Mesenchymal stem cell (in vitro differentiated cells and primary cell): ENCODE results near the gene LIN52.

Experiments
- DNase-seq: peaks from one replicate; pipeline ENCODE4 v3.0.0-alpha.2; 2013
- H2AFZ ChIP-seq: one replicate; pipeline ENCODE4 v1.6.1; 2013; ENCODE audit warnings: low read depth, mild to moderate bottlenecking, control low read depth, inconsistent platforms, low read length, moderate library complexity
- H2AK5ac ChIP-seq: 2 replicates; pipeline ENCODE4 v1.6.1; 2013; ENCODE audit warnings: low read length, moderate library complexity, mild to moderate bottlenecking, inconsistent platforms; ENCODE audit not compliant: severe bottlenecking
- H2BK120ac ChIP-seq: one replicate; pipeline ENCODE4 v1.6.1; 2013; ENCODE audit warnings: low read depth, mild to moderate bottlenecking, inconsistent platforms, low read length, moderate library complexity
- H2BK12ac ChIP-seq, 2 experiments: one replicate each; pipeline ENCODE4 v1.6.1; 2013; ENCODE audit warnings: inconsistent platforms in 2 of 2, low read length in 2 of 2, mild to moderate bottlenecking in 2 of 2, moderate library complexity in 2 of 2, control low read depth in 1 of 2
- H2BK15ac ChIP-seq: one replicate; pipeline ENCODE4 v1.6.1; 2013; ENCODE audit warnings: mild to moderate bottlenecking, low read depth, inconsistent platforms; ENCODE audit not compliant: poor library complexity, severe bottlenecking
- H2BK5ac ChIP-seq: 2 replicates; pipeline ENCODE4 v1.6.1; 2013; ENCODE audit warnings: low read depth, mild to moderate bottlenecking, low read length, control low read depth, inconsistent platforms; ENCODE audit not compliant: poor library complexity, severe bottlenecking
- H3K14ac ChIP-seq, 2 experiments: one replicate each; pipeline ENCODE4 v1.6.1; 2013; ENCODE audit warnings: inconsistent platforms in 2 of 2, low read length in 2 of 2, control low read depth in 1 of 2, mild to moderate bottlenecking in 1 of 2, moderate library complexity in 1 of 2
- H3K18ac ChIP-seq, 2 experiments: one replicate each; pipeline ENCODE4 v1.6.1; 2013; ENCODE audit warnings: inconsistent platforms in 2 of 2, low read length in 2 of 2, control low read depth in 1 of 2, low read depth in 1 of 2, mild to moderate bottlenecking in 1 of 2
- H3K23ac ChIP-seq, 2 experiments: one replicate each; pipeline ENCODE4 v1.6.1; 2013; ENCODE audit warnings: inconsistent platforms in 2 of 2, low read length in 2 of 2, mild to moderate bottlenecking in 2 of 2, moderate library complexity in 2 of 2, control low read depth in 1 of 2
- H3K27ac ChIP-seq: 2 replicates; pipeline ENCODE4 v1.5.1; 2013; ENCODE audit warnings: mild to moderate bottlenecking, moderate library complexity, low read length, control low read depth, inconsistent platforms; ENCODE audit not compliant: poor library complexity, severe bottlenecking
- H3K27me3 ChIP-seq, 2 experiments: 2 replicates each; pipeline versions ENCODE4 v1.6.1 to v1.7.0; 2013; ENCODE audit warnings: low read length in 2 of 2, mild to moderate bottlenecking in 2 of 2, moderate library complexity in 2 of 2, control low read depth in 1 of 2, inconsistent platforms in 1 of 2; ENCODE audit not compliant: control insufficient read depth in 1 of 2, insufficient read depth in 1 of 2
- H3K36me3 ChIP-seq, 2 experiments: 2 replicates each; pipeline versions ENCODE4 v1.6.1 to v1.7.0; 2013; ENCODE audit warnings: low read length in 2 of 2, control low read depth in 1 of 2, inconsistent platforms in 1 of 2, low read depth in 1 of 2, mild to moderate bottlenecking in 1 of 2; ENCODE audit not compliant: insufficient read depth in 2 of 2, control insufficient read depth in 1 of 2
- H3K4ac ChIP-seq, 2 experiments: one replicate each; pipeline ENCODE4 v1.6.1; 2013; ENCODE audit warnings: inconsistent platforms in 2 of 2, low read length in 2 of 2, mild to moderate bottlenecking in 2 of 2, moderate library complexity in 2 of 2, control low read depth in 1 of 2, low read depth in 1 of 2
- H3K4me1 ChIP-seq: 2 replicates; pipeline ENCODE4 v1.6.1; 2013; ENCODE audit warnings: low read depth, low read length, control low read depth; ENCODE audit not compliant: control insufficient read depth, insufficient read depth
- H3K4me2 ChIP-seq: 2 replicates; pipeline ENCODE4 v1.6.1; 2013; ENCODE audit warnings: low read length, mild to moderate bottlenecking, inconsistent platforms; ENCODE audit not compliant: poor library complexity, severe bottlenecking
- H3K4me3 ChIP-seq, 2 experiments: 2 replicates each; pipeline versions ENCODE4 v1.5.1 to v1.7.0; 2013; ENCODE audit warnings: low read length in 2 of 2, mild to moderate bottlenecking in 2 of 2, control low read depth in 1 of 2, low read depth in 1 of 2; ENCODE audit not compliant: insufficient read depth in 1 of 2
- H3K79me1 ChIP-seq: replicated peaks from 2 replicates; pipeline ENCODE4 v1.6.1; 2013; ENCODE audit warnings: mild to moderate bottlenecking, control low read depth, low read length, inconsistent platforms; ENCODE audit not compliant: poor library complexity, severe bottlenecking
- H3K9ac ChIP-seq: 2 replicates; pipeline ENCODE4 v1.7.0; 2013; ENCODE audit warnings: mild to moderate bottlenecking, low read length, moderate library complexity
- H3K9me3 ChIP-seq: 2 replicates; pipeline ENCODE4 v1.7.0; 2013; ENCODE audit warnings: mild to moderate bottlenecking, low read length; ENCODE audit not compliant: control insufficient read depth
- H4K8ac ChIP-seq: one replicate; pipeline ENCODE4 v1.6.1; 2013; ENCODE audit warnings: inconsistent platforms, mild to moderate bottlenecking, low read length, moderate library complexity
- H4K91ac ChIP-seq: one replicate; pipeline ENCODE4 v1.6.1; 2013; ENCODE audit warnings: mild to moderate bottlenecking, low read length, inconsistent platforms
- WGBS: methylation state at CpG from one replicate; pipeline ENCODE4 v1.1.7; 2013; ENCODE audit warnings: mixed read lengths; 5-methylcytosine and 5-hydroxymethylcytosine counted together

LIN52 gene

DNA sequence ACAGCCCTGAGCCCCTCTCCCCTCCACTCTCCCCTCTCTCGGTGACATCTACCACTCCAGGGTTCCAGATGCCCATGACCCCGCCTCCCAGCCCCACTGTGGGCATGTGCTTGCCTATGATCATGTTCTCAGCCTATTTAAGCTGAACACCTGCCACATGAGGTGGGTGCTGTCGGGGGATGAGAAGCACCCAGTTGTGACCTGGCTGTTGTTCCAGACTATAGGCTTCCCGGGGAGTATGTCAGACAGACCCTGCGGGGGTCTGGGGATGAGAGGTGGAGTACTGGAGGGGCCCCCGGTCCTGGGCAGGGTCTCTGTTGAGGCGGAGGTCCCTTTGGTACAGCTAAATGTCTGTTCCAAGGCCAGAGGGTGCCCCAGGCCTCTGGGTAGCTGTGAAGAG, 160.5 kb downstream of the LIN52 start:
- WGBS, result 53% methylated on average over 4 of the region's 7 CpGs
- Histone ChIP-seq H3K9ac (no peak overlapping the region), H2AFZ (no peak overlapping the region), H2BK120ac (no peak overlapping the region), H3K4me3 (no peak overlapping the region), H2BK15ac (no peak overlapping the region), H3K27me3 (peaks cover 92 to 95% of the 10 kb centered on the region in 2 experiments), H2BK12ac (no peak overlapping the region), H3K4me1 (peaks cover 10% of the 10 kb centered on the region), H3K14ac (no peak overlapping the region), H2BK5ac (no peak overlapping the region), H4K91ac (no peak overlapping the region), H3K36me3 (no peaks in the 10 kb centered on the region), H3K79me1 (no peaks in the 10 kb centered on the region), H3K9me3 (no peaks in the 10 kb centered on the region), H3K4ac (no peak overlapping the region), H3K4me2 (no peak overlapping the region), H4K8ac (no peak overlapping the region), H3K27ac (no peak overlapping the region), H3K18ac (no peak overlapping the region), H3K23ac (no peak overlapping the region), H2AK5ac (no peak overlapping the region)
- DNase-seq, result no peak

DNA sequence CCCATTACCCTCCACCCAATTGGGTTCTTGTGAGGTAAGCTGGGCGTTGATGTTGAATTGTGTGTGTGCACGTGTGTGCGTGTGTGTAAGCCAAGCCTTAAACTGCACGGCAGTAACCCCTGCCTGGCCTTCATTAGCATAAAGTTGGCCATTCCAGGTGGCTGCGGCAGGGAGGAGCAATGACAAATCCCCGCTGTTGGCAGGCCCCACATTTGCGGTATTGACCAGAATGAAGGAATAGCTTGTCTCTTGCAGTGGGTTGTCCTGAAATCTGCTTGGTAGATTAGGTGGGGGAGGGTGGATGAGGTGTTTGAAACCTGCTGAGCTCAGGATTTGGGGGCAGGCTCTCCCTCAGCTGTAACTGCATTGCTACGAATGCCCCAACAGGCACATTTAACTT, 161.8 kb downstream of the LIN52 start:
- no peak overlapping the region for H2BK15ac ChIP-seq
- H3K23ac ChIP-seq, result no peak overlapping the region
- H3K79me1 ChIP-seq, result no peaks in the 10 kb centered on the region
- no peak overlapping the region for H2AFZ ChIP-seq
- no peak overlapping the region for H3K9ac ChIP-seq
- no peak overlapping the region for H3K27ac ChIP-seq
- H3K4me1 ChIP-seq, result no peaks in the 10 kb centered on the region
- H3K27me3 ChIP-seq, result peaks cover 80 to 82% of the 10 kb centered on the region in 2 experiments
- H2AK5ac ChIP-seq, result no peak overlapping the region
- WGBS, result 63% methylated on average over 7 of the region's 8 CpGs
- DNase-seq, result no peak
- H2BK120ac ChIP-seq, result no peak overlapping the region
- no peak overlapping the region for H4K91ac ChIP-seq
- H3K4me3 ChIP-seq, result no peak overlapping the region
- H4K8ac ChIP-seq, result no peak overlapping the region
- no peaks in the 10 kb centered on the region for H3K36me3 ChIP-seq
- no peak overlapping the region for H3K4me2 ChIP-seq
- no peak overlapping the region for H3K4ac ChIP-seq
- no peak overlapping the region for H2BK12ac ChIP-seq
- no peak overlapping the region for H3K18ac ChIP-seq
- H3K14ac ChIP-seq, result no peak overlapping the region
- no peak overlapping the region for H2BK5ac ChIP-seq
- no peaks in the 10 kb centered on the region for H3K9me3 ChIP-seq

DNA sequence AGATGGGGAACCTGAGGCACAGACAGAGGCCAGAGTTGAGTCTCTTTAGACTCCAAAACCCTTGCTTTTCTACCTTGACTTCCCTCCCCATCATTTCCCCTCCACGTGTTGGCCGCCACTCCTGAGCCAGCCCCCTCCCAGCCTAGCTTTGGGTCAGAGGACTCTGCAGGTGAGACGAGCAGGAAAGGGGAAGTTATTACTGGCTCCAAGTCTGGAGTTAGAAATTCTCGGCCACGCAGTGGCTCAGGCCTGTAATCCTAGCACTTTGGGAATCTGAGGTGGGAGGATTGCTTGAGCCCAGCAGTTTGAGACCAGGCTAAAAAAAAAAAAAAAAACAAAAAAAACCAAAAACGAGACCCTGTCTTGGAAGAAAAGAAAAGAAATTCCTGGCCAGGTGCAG, 163.3 kb downstream of the LIN52 start:
- Histone ChIP-seq H3K79me1 (no peaks in the 10 kb centered on the region), H2BK12ac (no peak overlapping the region), H3K18ac (no peak overlapping the region), H3K23ac (no peak overlapping the region), H2AFZ (no peak overlapping the region), H3K27me3 (peaks cover 67 to 72% of the 10 kb centered on the region in 2 experiments), H2BK15ac (no peak overlapping the region), H2BK120ac (no peak overlapping the region), H3K36me3 (no peaks in the 10 kb centered on the region), H3K14ac (no peak overlapping the region), H3K4ac (no peak overlapping the region), H4K8ac (no peak overlapping the region), H2AK5ac (no peak overlapping the region), H4K91ac (no peak overlapping the region), H2BK5ac (no peak overlapping the region), H3K27ac (no peak overlapping the region), H3K9me3 (no peaks in the 10 kb centered on the region), H3K4me2 (no peak overlapping the region), H3K4me1 (no peaks in the 10 kb centered on the region), H3K4me3 (no peak overlapping the region), H3K9ac (no peak overlapping the region)
- no peak for DNase-seq
- 50% methylated on average over 6 of the region's 6 CpGs for WGBS

DNA sequence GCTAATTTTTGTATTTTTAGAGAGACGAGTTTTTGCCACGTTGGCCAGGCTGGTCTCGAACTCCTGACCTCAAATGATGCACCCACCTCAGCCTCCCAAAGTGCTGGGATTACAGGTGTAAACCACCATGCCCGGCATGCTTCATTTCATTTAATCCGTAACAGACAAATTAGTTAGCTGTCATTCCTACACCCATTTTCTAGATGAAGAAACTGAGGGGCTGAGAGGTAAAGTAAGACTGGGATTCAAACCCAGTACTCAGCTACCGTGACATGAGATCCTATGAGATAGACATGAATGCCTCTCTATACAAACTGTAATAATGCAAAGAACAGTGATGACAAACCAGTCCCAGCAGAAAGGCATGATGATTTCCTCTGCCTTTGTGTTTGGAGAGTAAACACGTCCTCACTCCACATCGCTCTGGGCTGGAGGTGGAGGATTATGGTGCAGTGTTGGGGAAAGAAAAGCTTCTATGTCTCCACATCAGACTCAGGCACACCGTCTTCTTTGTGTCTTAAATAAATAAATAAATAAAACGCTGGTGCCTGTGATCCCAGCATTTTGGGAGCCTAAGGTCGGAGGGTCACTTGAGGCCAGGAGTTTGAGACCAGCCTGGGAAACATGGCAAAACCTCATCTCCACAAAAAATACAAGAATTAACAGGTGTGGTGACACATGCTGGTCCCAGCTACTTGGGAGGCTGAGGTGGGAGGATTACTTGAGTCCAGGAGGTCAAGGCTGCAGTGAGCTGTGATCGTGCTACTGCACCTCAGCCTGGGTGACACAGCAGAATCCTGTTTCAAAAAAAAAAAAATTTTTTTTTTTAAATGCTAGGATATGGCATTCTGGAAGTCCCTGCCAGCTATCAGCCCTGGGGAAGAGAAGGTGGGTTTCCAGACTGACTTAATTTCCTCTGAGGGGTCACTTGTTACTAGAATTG, 164.9 kb downstream of the LIN52 start:
- no peak overlapping the region for H4K8ac ChIP-seq
- H3K9ac ChIP-seq, result no peak overlapping the region
- no peak overlapping the region for H3K4me2 ChIP-seq
- no peak overlapping the region for H3K14ac ChIP-seq
- H3K18ac ChIP-seq, result no peak overlapping the region
- no peak overlapping the region for H3K27ac ChIP-seq
- no peak overlapping the region for H2BK12ac ChIP-seq
- WGBS, result 81% methylated on average over 9 of the region's 12 CpGs
- H2AFZ ChIP-seq, result no peak overlapping the region
- H3K9me3 ChIP-seq, result no peaks in the 10 kb centered on the region
- no peak overlapping the region for H3K23ac ChIP-seq
- no peaks in the 10 kb centered on the region for H3K79me1 ChIP-seq
- no peak overlapping the region for H3K4ac ChIP-seq
- no peak overlapping the region for H2BK15ac ChIP-seq
- H3K4me1 ChIP-seq, result no peaks in the 10 kb centered on the region
- H2BK5ac ChIP-seq, result no peak overlapping the region
- peaks cover 51 to 66% of the 10 kb centered on the region in 2 experiments for H3K27me3 ChIP-seq
- H3K4me3 ChIP-seq, result no peak overlapping the region
- H2BK120ac ChIP-seq, result no peak overlapping the region
- no peak overlapping the region for H4K91ac ChIP-seq
- DNase-seq, result no peak
- H3K36me3 ChIP-seq, result no peaks in the 10 kb centered on the region
- H2AK5ac ChIP-seq, result no peak overlapping the region
